SU-DHL-6 (cell line): ENCODE data around the gene ITPR2.
"Not testable (repeated sequence)": the region's sequence is repeated elsewhere in the genome, so short reads cannot be mapped to it uniquely, and the experiment has no call there.

ENCODE experiments used
- H2AFZ ChIP-seq: fragments of 200-600 bp; sonication (generic); 2 replicates; pipeline ENCODE4 v1.6.1; 2014; ENCODE audit warnings: low read depth, mild to moderate bottlenecking, moderate library complexity, mixed read lengths, antibody characterized with exemption, low read length; ENCODE audit not compliant: severe bottlenecking
- H3F3A ChIP-seq: fragments of 200-600 bp; shearing (Covaris generic); 2 replicates; pipeline ENCODE4 v1.6.0; 2016; ENCODE audit warnings: antibody characterized with exemption, mild to moderate bottlenecking; ENCODE audit not compliant: insufficient read depth
- H3K27ac ChIP-seq: fragments of 200-600 bp; sonication (generic); 2 replicates; pipeline ENCODE4 v1.5.1; 2016; ENCODE audit warnings: low read depth, mild to moderate bottlenecking, low read length, moderate library complexity, mixed read lengths
- H3K27me3 ChIP-seq: fragments of 200-600 bp; sonication (generic), shearing (Covaris generic); 2 replicates; pipeline ENCODE4 v1.6.0; 2014; ENCODE audit warnings: mild to moderate bottlenecking, low read length
- H3K36me3 ChIP-seq: fragments of 200-600 bp; sonication (generic); 2 replicates; pipeline ENCODE4 v1.6.1; 2014; ENCODE audit warnings: mild to moderate bottlenecking, low read length, mixed read lengths
- H3K4me2 ChIP-seq: fragments of 300-600, 200-600 bp; shearing (Covaris generic), sonication (generic); 2 replicates; pipeline ENCODE4 v1.6.0; 2014; ENCODE audit warnings: low read length, low read depth, mild to moderate bottlenecking; ENCODE audit not compliant: poor library complexity, severe bottlenecking
- H3K4me3 ChIP-seq: fragments of 200-600 bp; sonication (generic); 2 replicates; pipeline ENCODE4 v1.5.1; 2014; ENCODE audit warnings: antibody characterized with exemption, low read length, mild to moderate bottlenecking, mixed read lengths; ENCODE audit not compliant: insufficient read depth, poor library complexity, severe bottlenecking
- H3K79me2 ChIP-seq: fragments of 200-600 bp; sonication (generic); 2 replicates; pipeline ENCODE4 v1.6.1; 2014; ENCODE audit warnings: mild to moderate bottlenecking, low read length, moderate library complexity; ENCODE audit not compliant: insufficient read depth
- H3K9ac ChIP-seq: fragments of 200-600 bp; sonication (generic); 2 replicates; pipeline ENCODE4 v1.7.0; 2014; ENCODE audit warnings: mild to moderate bottlenecking, low read length
- H3K9me2 ChIP-seq: fragments of 200-600 bp; sonication (generic); replicated peaks from 2 replicates; pipeline ENCODE4 v1.6.1; 2014; ENCODE audit warnings: low read length; ENCODE audit not compliant: insufficient read depth
- H3K9me3 ChIP-seq: fragments of 200-600 bp; sonication (generic); 2 replicates; pipeline ENCODE4 v1.6.1; 2014; ENCODE audit warnings: low read length, mixed read lengths; ENCODE audit not compliant: insufficient read depth
- H4K20me1 ChIP-seq: fragments of 200-600 bp; sonication (generic); 2 replicates; pipeline ENCODE4 v1.6.1; 2014; ENCODE audit warnings: low read depth, mild to moderate bottlenecking, antibody characterized with exemption, low read length, moderate library complexity, mixed read lengths
- CTCF ChIP-seq: fragments of 200-600 bp; sonication (generic); IDR thresholded peaks from one replicate; pipeline ENCODE4 v1.5.1; 2017; ENCODE audit warnings: antibody characterized with exemption, mild to moderate bottlenecking, low read length, moderate library complexity; ENCODE audit not compliant: insufficient read depth, poor library complexity, severe bottlenecking
- EZH2phosphoT487 ChIP-seq: fragments of 200-600 bp; sonication (generic), shearing (Covaris generic); conservative IDR thresholded peaks from 2 replicates; pipeline ENCODE4 v1.6.1; 2018; ENCODE audit warnings: mild to moderate bottlenecking, antibody characterized with exemption, low read length, moderate library complexity, mixed read lengths

Gene ITPR2

DNA sequence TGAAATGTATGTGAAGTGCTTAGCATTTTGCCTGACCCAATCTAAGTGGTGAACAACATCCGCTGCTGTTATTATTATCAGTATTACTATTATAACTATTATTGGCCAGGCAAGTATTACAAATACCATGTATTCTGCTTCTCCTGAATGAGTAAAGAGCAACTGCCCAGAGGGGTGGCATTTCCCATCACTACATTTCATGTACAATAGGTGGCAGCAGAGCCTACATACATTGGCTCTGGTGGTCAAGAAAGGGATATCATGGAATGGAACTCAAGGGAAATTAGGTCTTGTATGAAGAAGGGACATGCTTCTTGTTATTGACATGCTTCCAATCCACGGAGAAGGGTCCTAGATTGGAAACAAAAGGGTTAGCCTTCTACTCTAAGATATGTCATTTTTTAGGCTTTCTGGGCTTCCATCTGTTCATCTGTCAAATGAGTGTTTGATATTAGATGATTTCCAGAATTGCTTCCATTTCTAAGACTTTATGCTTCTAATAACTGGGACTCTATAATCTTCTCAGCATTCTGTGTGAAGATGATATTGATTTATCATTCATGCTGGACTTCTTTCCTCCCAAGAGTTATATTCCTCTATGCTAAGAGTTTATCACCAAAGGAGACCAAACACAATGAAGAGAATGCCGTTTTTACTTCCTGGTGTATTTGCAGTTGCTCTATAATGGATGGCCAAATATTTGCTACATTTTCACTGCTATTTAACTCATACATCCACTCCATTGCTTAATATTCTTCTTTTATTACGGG is 398.5 kb downstream of the ITPR2 start:
- H3K27me3 ChIP-seq, result no peaks in the 10 kb centered on the region
- no peak overlapping the region for H3K4me3 ChIP-seq
- H3K27ac ChIP-seq, result no peak overlapping the region
- no peak overlapping the region for H3K4me2 ChIP-seq
- H3K9me3 ChIP-seq, result no peaks in the 10 kb centered on the region
- H3K79me2 ChIP-seq, result no peaks in the 10 kb centered on the region
- H4K20me1 ChIP-seq, result no peaks in the 10 kb centered on the region
- no peaks in the 10 kb centered on the region for H3K9me2 ChIP-seq
- TF ChIP-seq CTCF, result peak; percentile 75
- no peak for TF ChIP-seq EZH2phosphoT487
- H3K36me3 ChIP-seq, result no peaks in the 10 kb centered on the region
- H2AFZ ChIP-seq, result no peak overlapping the region
- no peak overlapping the region for H3K9ac ChIP-seq
- no peaks in the 10 kb centered on the region for H3F3A ChIP-seq

- H3K79me2 ChIP-seq, H3K4me3 ChIP-seq, H3F3A ChIP-seq, H3K27ac ChIP-seq, H3K4me2 ChIP-seq, H3K27me3 ChIP-seq, H4K20me1 ChIP-seq, H3K36me3 ChIP-seq, H2AFZ ChIP-seq, H3K9ac ChIP-seq, H3K9me2 ChIP-seq, H3K9me3 ChIP-seq: not testable (repeated sequence)
Measured at GRCh38 chr12:26433701-26434100, 399.3 kb downstream of the ITPR2 start.

GRCh38 chr12:26431211-26431610 is 401.8 kb downstream of the ITPR2 start:
- Histone ChIP-seq H3K36me3 (no peaks in the 10 kb centered on the region), H3K4me2 (no peak overlapping the region), H3K9me3 (no peaks in the 10 kb centered on the region), H3K4me3 (no peak overlapping the region), H3F3A (no peaks in the 10 kb centered on the region), H3K9me2 (no peaks in the 10 kb centered on the region), H3K79me2 (no peaks in the 10 kb centered on the region), H2AFZ (no peak overlapping the region), H3K27ac (no peak overlapping the region), H3K9ac (no peak overlapping the region), H4K20me1 (no peaks in the 10 kb centered on the region; the same call in 1 of the 2 replicates), H3K27me3 (no peaks in the 10 kb centered on the region)
- TF ChIP-seq EZH2phosphoT487, result no peak
- TF ChIP-seq CTCF, result no peak

DNA sequence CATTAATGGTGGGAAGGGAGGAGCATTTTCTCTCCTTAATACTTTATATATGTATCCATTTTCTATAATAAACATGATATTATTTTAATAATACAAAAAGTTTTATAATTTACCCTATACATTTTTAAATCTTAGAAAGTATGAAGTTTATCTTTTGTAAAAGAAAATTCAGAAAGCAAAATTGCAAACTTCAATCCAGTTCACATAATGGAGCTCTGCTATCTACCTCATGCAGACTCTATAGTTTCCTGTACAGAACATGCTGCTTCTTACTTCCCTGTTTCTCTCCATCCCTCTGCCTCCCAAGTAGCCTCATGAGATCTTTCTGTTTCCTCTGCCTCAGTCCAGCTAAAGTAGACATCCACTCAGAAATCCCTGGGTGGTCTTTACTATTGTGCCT is 402.4 kb downstream of the ITPR2 start:
- H3K4me2 ChIP-seq, H3K27ac ChIP-seq, H3K9ac ChIP-seq, H2AFZ ChIP-seq, H3K9me2 ChIP-seq, H4K20me1 ChIP-seq, H3F3A ChIP-seq, H3K79me2 ChIP-seq, H3K4me3 ChIP-seq, H3K9me3 ChIP-seq, H3K36me3 ChIP-seq, H3K27me3 ChIP-seq: not testable (repeated sequence)
